Left forelimb (tissue), 1 donor: ENCODE measurements around the gene MARCHF10.
"Not testable (repeated sequence)": the region's sequence is repeated elsewhere in the genome, so short reads cannot be mapped to it uniquely, and the experiment has no call there.

ENCODE experiments used
- DNase-seq: peaks from one replicate; pipeline ENCODE4 v3.0.0-alpha.2; 2018; ENCODE audit warnings: low spot score

Gene MARCHF10

GRCh38 chr17:62790564-62790986 is 17.5 kb downstream of the MARCHF10 start:
- no peak for DNase-seq

DNA sequence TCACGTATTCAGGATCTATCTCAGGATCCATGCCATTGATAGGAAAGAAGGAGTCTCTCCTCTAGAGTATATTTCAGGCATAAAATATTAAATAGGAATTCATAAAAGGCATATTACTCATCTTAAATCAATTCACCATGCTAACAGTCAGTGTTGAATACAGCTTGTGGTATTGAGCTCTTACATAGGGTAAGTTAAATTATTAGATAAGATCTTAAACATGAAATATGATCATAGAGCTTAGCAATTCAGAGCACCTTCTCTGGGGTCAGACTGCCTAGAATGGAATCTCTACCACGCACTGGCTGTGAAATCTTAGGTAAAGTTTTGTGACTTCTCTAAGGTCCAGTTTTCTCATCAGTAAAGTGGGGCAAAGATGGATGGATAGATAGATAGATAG is 20.7 kb downstream of the MARCHF10 start:
- DNase-seq, result no peak

DNA sequence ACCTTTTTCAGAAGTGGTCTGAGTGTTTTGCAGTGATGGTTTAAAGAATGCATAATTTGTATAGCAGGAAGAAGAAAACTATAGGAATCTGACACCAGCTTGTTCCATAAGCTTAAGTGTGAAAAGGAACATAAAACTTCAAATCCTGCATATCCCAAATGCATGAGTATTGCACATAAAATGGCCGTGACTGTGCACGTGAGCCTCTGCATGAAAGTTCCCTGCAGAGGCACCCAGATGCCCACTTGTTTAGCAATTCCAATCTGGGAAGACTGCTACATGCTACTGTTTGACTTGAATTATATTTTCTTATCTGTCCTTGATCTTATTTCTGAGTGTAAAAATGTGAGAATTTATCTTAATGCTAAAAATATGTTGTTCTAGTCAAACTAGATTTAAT is 21.5 kb downstream of the MARCHF10 start:
- DNase-seq, result no peak

- not testable (repeated sequence) for DNase-seq
Measured at GRCh38 chr17:62785983-62786382, 22.1 kb downstream of the MARCHF10 start.

DNA sequence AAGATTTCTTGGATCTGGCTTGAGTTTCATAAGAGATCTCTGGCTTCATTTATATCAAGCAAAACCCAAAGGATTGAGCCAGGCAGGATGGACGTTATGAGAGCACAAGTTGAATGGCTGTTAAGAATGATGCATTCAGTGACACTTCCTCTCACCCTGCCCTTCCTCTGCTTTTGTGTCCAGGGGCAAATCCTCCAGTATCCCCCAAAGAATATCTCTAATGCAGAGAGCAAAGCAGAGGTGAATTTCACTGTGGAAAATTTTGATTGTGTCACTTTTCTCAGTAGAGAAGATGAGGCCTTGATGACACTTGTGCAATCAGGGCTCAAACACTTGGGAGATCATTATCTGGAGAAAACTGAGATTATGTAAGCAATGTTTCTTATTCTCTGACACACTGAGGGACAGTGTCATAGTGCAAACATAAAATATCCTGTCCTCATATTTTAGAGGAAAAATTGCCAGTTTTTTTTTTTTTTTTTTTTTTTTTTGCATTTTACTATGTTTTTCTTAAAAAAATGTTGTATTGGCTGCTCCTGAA is 25.3 kb downstream of the MARCHF10 start:
- DNase-seq, result no peak

DNA sequence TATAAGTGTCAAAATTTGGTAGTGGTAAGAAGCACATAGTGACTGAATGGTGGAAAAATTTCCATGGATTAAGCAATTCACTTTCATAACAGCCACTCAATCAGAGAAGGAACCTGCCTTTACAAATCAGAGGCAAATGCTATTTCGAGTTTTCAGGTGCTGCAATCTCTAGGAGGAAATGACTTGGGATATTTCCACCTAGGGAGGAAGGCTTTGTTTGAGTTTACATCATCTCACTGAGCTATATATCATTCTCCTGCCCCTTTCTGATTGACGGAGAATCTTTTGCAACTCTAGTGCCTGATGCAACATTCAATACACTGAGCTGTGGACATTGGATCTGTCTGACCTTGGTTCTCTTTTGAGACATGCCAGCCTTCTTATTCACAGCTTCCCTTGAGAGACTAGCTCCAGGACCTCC is 26.3 kb downstream of the MARCHF10 start:
- DNase-seq, result no peak

- no peak for DNase-seq
Measured at GRCh38 chr17:62781356-62781755, 26.8 kb downstream of the MARCHF10 start.

- no peak for DNase-seq
Measured at GRCh38 chr17:62780951-62781350, 27.2 kb downstream of the MARCHF10 start.

DNA sequence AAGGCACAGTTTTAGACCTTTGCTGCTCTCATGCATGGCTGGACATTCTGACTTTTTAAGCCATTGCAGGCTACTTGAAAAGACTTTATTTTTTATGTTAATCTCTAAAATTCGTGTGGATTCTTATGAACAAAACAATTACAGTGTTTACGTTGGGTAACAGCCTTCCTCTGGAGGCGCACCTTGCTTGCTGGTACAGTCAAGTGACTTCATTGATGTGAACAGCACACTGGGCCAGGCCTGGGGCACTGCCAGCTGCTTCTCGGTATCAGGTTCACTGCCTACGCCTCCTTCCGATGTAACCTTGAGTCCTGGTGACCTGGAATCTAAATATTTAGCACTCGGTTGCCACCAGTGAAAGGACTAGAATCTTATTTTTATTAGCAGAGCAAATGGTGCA is 27.8 kb downstream of the MARCHF10 start:
- no peak for DNase-seq

DNA sequence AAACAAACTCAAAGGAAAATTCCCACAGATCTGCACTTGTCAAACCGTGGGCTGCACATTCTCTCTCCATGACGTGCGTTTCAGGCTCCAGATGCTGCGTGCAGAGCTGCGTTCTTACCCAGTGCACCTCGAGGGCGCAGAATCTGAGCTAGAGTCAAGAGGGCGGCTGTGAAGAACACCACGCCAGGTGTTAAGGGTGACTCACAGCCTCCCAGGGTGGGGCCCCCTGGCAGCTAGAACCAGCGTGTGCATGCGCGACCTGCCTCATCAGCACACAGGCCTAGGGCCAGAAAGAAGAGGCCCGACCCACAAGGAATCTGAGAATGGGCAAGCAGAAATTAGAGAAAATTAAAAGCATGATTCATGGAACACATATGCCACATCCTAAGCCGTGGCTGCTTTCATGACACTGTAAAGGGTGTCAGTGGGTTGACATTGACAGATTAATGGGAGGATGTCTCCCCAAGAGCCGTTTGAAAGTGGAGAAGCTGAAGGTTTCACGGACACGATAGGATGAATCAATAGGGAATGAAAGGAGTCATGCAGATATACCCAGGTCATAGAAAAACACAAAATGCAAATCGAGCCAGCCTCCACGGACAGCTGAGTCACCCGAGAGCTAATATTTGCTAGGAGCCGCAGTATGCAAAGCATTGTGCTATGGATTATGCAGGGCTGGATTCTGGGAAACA is 29.0 kb downstream of the MARCHF10 start:
- DNase-seq, result no peak

DNA sequence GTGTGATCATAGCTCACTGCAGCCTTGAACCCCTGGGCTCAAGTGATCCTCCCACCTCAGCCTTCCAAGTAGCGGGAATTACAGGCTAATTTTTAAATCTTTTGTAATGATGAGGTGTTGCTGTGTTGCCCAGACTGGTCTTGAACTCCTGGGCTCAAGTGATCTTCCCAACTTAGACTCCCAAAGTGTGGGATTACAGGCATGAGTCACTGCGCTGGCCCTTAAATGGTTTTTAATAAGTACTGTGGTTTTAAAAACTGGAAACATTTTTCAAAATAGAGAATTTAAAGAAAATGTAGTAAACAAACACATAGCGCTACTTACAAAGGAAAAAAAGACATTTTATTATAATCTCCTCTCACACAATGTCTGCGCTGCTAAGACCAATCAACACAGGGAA is 32.2 kb downstream of the MARCHF10 start:
- DNase-seq, result no peak

GRCh38 chr17:62774338-62774737 is 33.8 kb downstream of the MARCHF10 start:
- no peak for DNase-seq

GRCh38 chr17:62767997-62768396 is 40.1 kb downstream of the MARCHF10 start:
- DNase-seq, result no peak

DNA sequence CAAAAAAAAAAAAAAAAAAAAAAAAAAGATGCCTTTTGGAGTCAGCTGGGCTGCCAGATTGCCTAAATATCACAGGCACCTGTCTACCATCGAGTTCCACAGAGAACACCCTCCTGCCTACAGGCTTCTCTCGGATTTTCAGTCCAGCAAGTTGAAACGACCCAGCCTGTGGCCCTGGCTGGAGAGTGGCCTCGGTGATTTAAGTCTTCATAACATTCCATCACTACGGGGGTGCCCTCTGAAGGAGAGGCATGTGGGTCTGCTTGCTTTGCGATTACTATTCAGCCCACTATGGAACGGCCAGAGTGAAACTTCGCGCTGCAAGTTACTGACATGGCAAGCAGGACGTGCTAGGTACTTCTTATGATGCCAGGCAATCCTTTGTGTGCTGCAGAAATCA is 42.8 kb downstream of the MARCHF10 start:
- DNase-seq, result no peak

GRCh38 chr17:62763891-62764600 is 44.1 kb downstream of the MARCHF10 start:
- DNase-seq, result no peak

DNA sequence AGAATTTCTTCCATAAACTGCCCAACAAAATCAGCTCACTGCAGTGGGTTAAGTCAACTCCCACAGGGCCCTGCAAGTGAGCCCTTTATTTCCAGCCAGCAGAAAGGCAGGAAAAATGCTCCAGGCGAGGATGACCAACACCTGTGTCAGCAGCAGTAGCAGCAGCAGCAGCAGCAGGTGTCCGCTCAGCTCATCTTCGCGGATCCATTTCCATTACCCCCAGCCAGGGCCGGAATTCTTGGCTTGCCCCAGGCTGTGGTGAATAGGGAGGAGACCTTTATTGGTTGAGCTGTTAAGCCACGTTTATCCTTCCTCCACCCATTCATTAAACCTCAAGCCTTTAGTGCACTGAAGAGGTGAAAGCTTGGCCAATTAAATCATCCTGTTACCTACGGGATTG is 46.2 kb downstream of the MARCHF10 start:
- DNase-seq, result no peak

- DNase-seq, result no peak
Measured at GRCh38 chr17:62760945-62761267, 47.2 kb downstream of the MARCHF10 start.

GRCh38 chr17:62760059-62760944 is 47.8 kb downstream of the MARCHF10 start:
- no peak for DNase-seq

- no peak for DNase-seq
Measured at GRCh38 chr17:62757500-62757951, 50.6 kb downstream of the MARCHF10 start.

- no peak for DNase-seq
Measured at GRCh38 chr17:62756198-62756597, 51.9 kb downstream of the MARCHF10 start.

DNA sequence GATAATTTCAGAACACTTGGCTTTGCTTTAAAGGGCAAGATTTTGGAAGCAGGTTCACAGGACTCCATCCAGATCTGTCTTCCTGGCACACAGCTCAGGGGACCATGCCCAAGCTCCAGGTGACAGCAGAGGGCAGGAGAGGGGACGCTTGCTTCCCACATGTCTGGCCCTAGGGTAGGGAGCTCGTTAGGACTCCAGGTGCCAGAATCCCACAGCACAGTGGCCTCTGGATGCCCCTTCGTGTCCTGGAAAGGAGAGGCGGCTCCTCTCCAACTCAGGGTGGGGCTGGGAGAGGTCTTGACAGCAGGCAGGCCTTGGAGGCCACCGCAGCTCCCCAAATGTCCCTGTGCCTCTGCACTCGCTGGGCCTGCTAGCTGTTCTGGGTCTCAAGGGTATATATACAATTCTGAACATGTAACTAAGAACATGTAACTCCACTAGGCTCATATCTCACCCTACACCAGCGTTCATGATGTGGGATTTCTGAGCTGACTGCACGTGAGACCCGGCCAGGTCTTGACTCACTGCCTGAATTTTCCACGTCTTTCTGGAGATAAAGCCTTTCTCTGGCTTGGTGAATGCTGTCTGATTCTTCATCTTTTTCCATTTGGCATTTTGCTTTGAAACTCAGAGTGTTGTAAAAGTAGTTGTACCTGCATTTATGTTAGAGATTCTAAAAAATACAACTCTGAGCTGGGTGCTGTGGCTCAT is 52.8 kb downstream of the MARCHF10 start:
- DNase-seq, result no peak

DNA sequence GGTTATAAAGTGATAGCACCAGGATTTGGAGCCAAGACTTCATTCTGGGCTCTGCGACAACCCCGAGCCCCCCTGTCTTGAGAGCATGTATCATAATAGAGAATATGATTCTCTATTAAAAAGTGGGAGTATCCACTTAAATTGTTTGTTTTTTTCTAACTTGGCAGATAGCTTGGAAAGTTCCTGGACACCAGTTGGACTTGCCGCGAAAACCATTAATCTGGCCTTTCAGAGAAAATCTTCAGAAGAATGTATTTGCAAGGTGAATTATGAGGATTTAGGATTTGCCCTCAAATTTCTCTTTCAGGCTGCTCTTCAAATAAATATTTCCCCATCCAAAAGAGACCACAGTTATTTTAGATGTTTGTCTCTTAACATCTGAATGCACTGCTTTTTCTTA is 53.5 kb downstream of the MARCHF10 start:
- DNase-seq, result no peak
